GM12878 (cell line): ENCODE results near the gene PLXNC1. TPM values are rescaled to one million over a fixed set of nuclear protein-coding genes. Genes with fewer than 3 reads are reported as not detected.

Source experiments
- ATAC-seq: fragments of 200-7000 bp; cut with Tn5 transposase; 3 replicates; pipeline ENCODE4 v1.9.1; 2020; ENCODE audit warnings: mild to moderate bottlenecking, moderate library complexity
- BruUV-seq: library from RNA; stranded (reverse); fragments of 400-500 nt; replicated peaks from 2 replicates; lab custom pipeline; 2021; lab: Mats Ljungman, UMichigan
- CTCF ChIA-PET: fragments of 300-600 bp; sonication (Branson Sonifier 250); formaldehyde crosslinking; extraction: SDS; loops from one replicate; lab custom pipeline; 2021; ENCODE audit warnings: inconsistent platforms; lab: Yijun Ruan, JAX
- POLR2A ChIA-PET: fragments of 350-600 bp; formaldehyde crosslinking; extraction: SDS; loops from one replicate; lab custom pipeline; 2021; ENCODE audit warnings: inconsistent platforms; lab: Charles Lee
- RAD21 ChIA-PET: fragments of 300-600 bp; sonication (Branson Sonifier 250); formaldehyde crosslinking; loops from one replicate; lab custom pipeline; 2023; ENCODE audit warnings: antibody characterized with exemption; ENCODE audit not compliant: unreplicated experiment; lab: Charles Lee
- SMC1A ChIA-PET: fragments of 300-600 bp; sonication (Branson Sonifier 250); formaldehyde crosslinking; loops from one replicate; lab custom pipeline; 2023; ENCODE audit not compliant: unreplicated experiment, uncharacterized antibody; lab: Charles Lee
- DNase-seq: peaks from one replicate; pipeline ENCODE4 v3.0.0-alpha.2; 2011; ENCODE audit warnings: low read depth, low spot score
- FAIRE-seq: peaks from 3 replicates; lab custom pipeline; 2011; peaks lifted over from hg19 to GRCh38; lab: Jason Lieb, UNC
- H2AFZ ChIP-seq: 2 replicates; pipeline ENCODE4 v1.6.0; 2011; ENCODE audit warnings: low read depth, low read length, control low read depth; ENCODE audit not compliant: control insufficient read depth
- H3K27ac ChIP-seq: 2 replicates; pipeline ENCODE4 v1.5.1; 2011; ENCODE audit warnings: control low read depth; ENCODE audit not compliant: control insufficient read depth, insufficient read depth
- H3K27me3 ChIP-seq, 2 experiments: replicated peaks in 1 of 2; 2 replicates each; pipeline versions ENCODE4 v1.6.0 to v1.6.1; 2011; ENCODE audit warnings: low read length in 1 of 2; ENCODE audit not compliant: control insufficient read depth in 2 of 2, insufficient read depth in 2 of 2
- H3K36me3 ChIP-seq, 2 experiments: 2 replicates each; pipeline ENCODE4 v1.5.1; 2011; ENCODE audit warnings: low read length in 1 of 2; ENCODE audit not compliant: control insufficient read depth in 2 of 2, insufficient read depth in 2 of 2
- H3K4me1 ChIP-seq: 2 replicates; pipeline ENCODE4 v1.6.1; 2011; ENCODE audit warnings: mild to moderate bottlenecking, low read length, moderate library complexity, mixed read lengths; ENCODE audit not compliant: control insufficient read depth, insufficient read depth
- H3K4me2 ChIP-seq: 2 replicates; pipeline ENCODE4 v1.6.0; 2011; ENCODE audit warnings: control low read depth; ENCODE audit not compliant: control insufficient read depth, insufficient read depth
- H3K4me3 ChIP-seq: fragments of 200-600 bp; sonication (generic); 2 replicates; pipeline ENCODE4 v1.5.1; 2016
- H3K79me2 ChIP-seq: 2 replicates; pipeline ENCODE4 v1.6.0; 2011; ENCODE audit warnings: low read length; ENCODE audit not compliant: control insufficient read depth, insufficient read depth
- H3K9ac ChIP-seq: 2 replicates; pipeline ENCODE4 v1.8.0; 2011; ENCODE audit warnings: low read length, control low read depth, mixed read lengths; ENCODE audit not compliant: control insufficient read depth, insufficient read depth
- H3K9me3 ChIP-seq: replicated peaks from 3 replicates; pipeline ENCODE4 v1.5.1; 2011; ENCODE audit warnings: mild to moderate bottlenecking, low read length; ENCODE audit not compliant: control insufficient read depth, insufficient read depth
- H4K20me1 ChIP-seq: 2 replicates; pipeline ENCODE4 v1.6.0; 2011; ENCODE audit not compliant: control insufficient read depth, insufficient read depth
- BCL11A ChIP-seq: IDR thresholded peaks from 2 replicates; pipeline ENCODE4 v1.6.1; 2011; ENCODE audit warnings: low read depth, low read length
- CBFB ChIP-seq: IDR thresholded peaks from 2 replicates; pipeline ENCODE4 v1.6.1; 2016; ENCODE audit warnings: antibody characterized with exemption, low read depth
- E2F4 ChIP-seq: IDR thresholded peaks from 2 replicates; pipeline ENCODE4 v1.6.1; 2012; ENCODE audit warnings: low read depth, low read length, improper control_type of control experiment
- MEF2A ChIP-seq: IDR thresholded peaks from 2 replicates; pipeline ENCODE4 v1.6.1; 2011; ENCODE audit warnings: low read depth, mild to moderate bottlenecking, low read length, moderate library complexity; ENCODE audit not compliant: insufficient read depth
- MYB ChIP-seq: fragments of 150-350 bp; IDR thresholded peaks from 2 replicates; pipeline ENCODE4 v1.6.1; 2014; ENCODE audit warnings: mild to moderate bottlenecking, low read depth, low read length, borderline replicate concordance
- RAD21 ChIP-seq: IDR thresholded peaks from 2 replicates; pipeline ENCODE4 v1.6.1; 2011; ENCODE audit warnings: mild to moderate bottlenecking, low read depth, low read length, moderate library complexity; ENCODE audit not compliant: insufficient read depth
- SIN3A ChIP-seq: IDR thresholded peaks from 2 replicates; pipeline ENCODE4 v1.6.1; 2012; ENCODE audit warnings: low read depth, low read length, improper control_type of control experiment
- SMAD5 ChIP-seq: IDR thresholded peaks from 2 replicates; pipeline ENCODE4 v1.6.1; 2016; ENCODE audit warnings: antibody characterized with exemption, low read depth
- SREBF2 ChIP-seq: IDR thresholded peaks from 2 replicates; pipeline ENCODE4 v1.6.1; 2012; ENCODE audit warnings: mild to moderate bottlenecking, low read length
- TCF12 ChIP-seq: IDR thresholded peaks from 2 replicates; pipeline ENCODE4 v1.6.1; 2011; ENCODE audit warnings: low read depth, mild to moderate bottlenecking, low read length
- USF1 ChIP-seq: IDR thresholded peaks from 2 replicates; pipeline ENCODE4 v1.6.1; 2011; ENCODE audit warnings: borderline replicate concordance, low read depth, mild to moderate bottlenecking, moderate library complexity, mixed read lengths, low read length; ENCODE audit not compliant: insufficient read depth; ENCODE audit errors: extremely low read length
- YBX1 ChIP-seq: fragments of 450-650 bp; IDR thresholded peaks from 2 replicates; pipeline ENCODE4 v1.6.1; 2016; ENCODE audit warnings: antibody characterized with exemption
- WGBS: methylation state at CpG from one replicate; pipeline ENCODE4 v1.1.6; 2016; ENCODE audit warnings: low lambda C conversion rate; ENCODE audit not compliant: insufficient replicate concordance, insufficient coverage; ENCODE audit errors: missing lambda C conversion rate; 5-methylcytosine and 5-hydroxymethylcytosine counted together
- in situ Hi-C: fragments of 300-500 bp; cut with MboI; formaldehyde crosslinking; loops from 9 replicates; pipeline ENCODE4 v1.14.3; 2018; ENCODE audit warnings: mixed read lengths
- intact Hi-C: fragments of 100-400 bp; cut with micrococcal nuclease; formaldehyde crosslinking; loops from one replicate; pipeline ENCODE4 v1.14.2; 2022; ENCODE audit not compliant: unreplicated experiment
- polyA plus RNA-seq, 11 experiments: library from polyadenylated mRNA; depleted of rRNA in 4 of 11; unstranded in 6 of 11; stranded (reverse) in 5 of 11; fragments of >200 nt; fragmentation: Nextera tagmentation in 4 of 11; fragmentation: Illumina TruSeq in 1 of 11; extraction: Ambion mirVana in 4 of 11; extraction: Trizol in 1 of 11; gene quantifications; 1 replicate in 1 of 11; 2 replicates in 10 of 11; pipeline versions ENCODE4 v1.2.1 to v1.2.3, GENCODE V29; 2011 to 2016; ENCODE audit warnings: inconsistent platforms in 2 of 11, missing spikeins in 2 of 11, low read depth in 1 of 11
- total RNA-seq, 4 experiments: library from RNA; depleted of rRNA in 3 of 4; stranded (reverse); fragments of >200 nt in 3 of 4; fragmentation: Illumina TruSeq in 1 of 4; extraction: Trizol in 1 of 4; gene quantifications; 2 replicates each; pipeline versions ENCODE4 v1.2.1 to v1.2.3, GENCODE V29; 2013 to 2021
- TF ChIP-seq, protein P1 (sequence below): fragments of 450-650 bp; IDR thresholded peaks from 2 replicates; pipeline ENCODE4 v1.6.1; 2017; ENCODE audit warnings: mild to moderate bottlenecking
- TF ChIP-seq, protein P2 (sequence below): fragments of 450-650 bp; IDR thresholded peaks from 2 replicates; pipeline ENCODE4 v1.6.1; 2016; ENCODE audit warnings: mild to moderate bottlenecking

PLXNC1 gene
- total and polyA plus RNA-seq, 10 of the 15 experiments (the other 5 are each of a cell fraction or from before 2014, with no cell fraction given): 5.2 to 41.2 (median 24.6) TPM

GRCh38 chr12:94173660-94174265 lies 25.4 kb downstream of the PLXNC1 start:
- FAIRE-seq: no peak
- Histone ChIP-seq H3K36me3 (peaks cover 7 to 16% of the 10 kb centered on the region in 2 experiments), H3K9ac (peak overlapping the region; percentile 62), H3K9me3 (peaks cover 8% of the 10 kb centered on the region), H3K27ac (peak overlapping the region; percentile 92), H4K20me1 (no peaks in the 10 kb centered on the region), H2AFZ (peak overlapping the region; percentile 35), H3K4me2 (peak overlapping the region; percentile 95), H3K27me3 (no peaks in the 10 kb centered on the region), H3K4me3 (peak overlapping the region; percentile 41; the same call in 1 of the 2 replicates), H3K79me2 (peaks cover 8% of the 10 kb centered on the region), H3K4me1 (peaks cover 47% of the 10 kb centered on the region)
- peak; percentile 75 for ATAC-seq
- POLR2A ChIA-PET: interaction anchor here (0.6 to 5.3 kb wide), 16 partner anchors 9 to 285 kb away, joined by 3 to 41 read pairs (median 4); no protein-coding TSS in a partner anchor
- SMC1A ChIA-PET: interaction anchor here (0.7 to 16.3 kb wide), 23 partner anchors 10 to 702 kb away, joined by 3 to 367 read pairs (median 4); partner anchors contain the start of gene PLXNC1
- intact Hi-C loops: loop anchor here (2.0 kb wide), 1 partner anchor 31 kb away; no protein-coding TSS in a partner anchor
- in situ Hi-C loops: no loop called here
- CTCF ChIA-PET: interaction anchor here (0.6 to 3.3 kb wide), 22 partner anchors 9 to 604 kb away, joined by 3 to 14 read pairs (median 3); no protein-coding TSS in a partner anchor
- DNase-seq: no peak
- BruUV-seq: no TSS peak
- 9% methylated on average over 7 of the region's 7 CpGs for WGBS
- RAD21 ChIA-PET: interaction anchor here (0.8 to 8.2 kb wide), 15 partner anchors 12 to 96 kb away, joined by 3 to 107 read pairs (median 5); no protein-coding TSS in a partner anchor
- TF ChIP-seq SIN3A (no peak), TCF12 (0 out of 2 replicates have a peak, but pooled peaks have one; percentile 45), YBX1 (no peak), MEF2A (peak; percentile 69), SMAD5 (no peak), SREBF2 (no peak), MYB (no peak), E2F4 (no peak), CBFB (peak; percentile 72), RAD21 (no peak), BCL11A (0 out of 2 replicates have a peak, but pooled peaks have one; percentile 18), USF1 (no peak)
- TF ChIP-seq, protein P1, sequence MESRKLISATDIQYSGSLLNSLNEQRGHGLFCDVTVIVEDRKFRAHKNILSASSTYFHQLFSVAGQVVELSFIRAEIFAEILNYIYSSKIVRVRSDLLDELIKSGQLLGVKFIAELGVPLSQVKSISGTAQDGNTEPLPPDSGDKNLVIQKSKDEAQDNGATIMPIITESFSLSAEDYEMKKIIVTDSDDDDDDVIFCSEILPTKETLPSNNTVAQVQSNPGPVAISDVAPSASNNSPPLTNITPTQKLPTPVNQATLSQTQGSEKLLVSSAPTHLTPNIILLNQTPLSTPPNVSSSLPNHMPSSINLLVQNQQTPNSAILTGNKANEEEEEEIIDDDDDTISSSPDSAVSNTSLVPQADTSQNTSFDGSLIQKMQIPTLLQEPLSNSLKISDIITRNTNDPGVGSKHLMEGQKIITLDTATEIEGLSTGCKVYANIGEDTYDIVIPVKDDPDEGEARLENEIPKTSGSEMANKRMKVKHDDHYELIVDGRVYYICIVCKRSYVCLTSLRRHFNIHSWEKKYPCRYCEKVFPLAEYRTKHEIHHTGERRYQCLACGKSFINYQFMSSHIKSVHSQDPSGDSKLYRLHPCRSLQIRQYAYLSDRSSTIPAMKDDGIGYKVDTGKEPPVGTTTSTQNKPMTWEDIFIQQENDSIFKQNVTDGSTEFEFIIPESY: no peak
- TF ChIP-seq, protein P2, sequence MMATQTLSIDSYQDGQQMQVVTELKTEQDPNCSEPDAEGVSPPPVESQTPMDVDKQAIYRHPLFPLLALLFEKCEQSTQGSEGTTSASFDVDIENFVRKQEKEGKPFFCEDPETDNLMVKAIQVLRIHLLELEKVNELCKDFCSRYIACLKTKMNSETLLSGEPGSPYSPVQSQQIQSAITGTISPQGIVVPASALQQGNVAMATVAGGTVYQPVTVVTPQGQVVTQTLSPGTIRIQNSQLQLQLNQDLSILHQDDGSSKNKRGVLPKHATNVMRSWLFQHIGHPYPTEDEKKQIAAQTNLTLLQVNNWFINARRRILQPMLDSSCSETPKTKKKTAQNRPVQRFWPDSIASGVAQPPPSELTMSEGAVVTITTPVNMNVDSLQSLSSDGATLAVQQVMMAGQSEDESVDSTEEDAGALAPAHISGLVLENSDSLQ: no peak
